Progenitor cell of endocrine pancreas (in vitro differentiated cells): ENCODE measurements around the gene KDM4B. TPM values are rescaled to one million over a fixed set of nuclear protein-coding genes. Genes with fewer than 3 reads are reported as not detected.

Experiments
- DNase-seq: peaks from one replicate; pipeline ENCODE4 v3.0.0; 2021; ENCODE audit warnings: low spot score; ENCODE audit not compliant: unreplicated experiment
- H3K27ac Mint-ChIP-seq: 2 replicates; pipeline ENCODE4 v1.8.0; 2021; ENCODE audit warnings: mild to moderate bottlenecking, moderate library complexity, mixed read lengths
- H3K27me3 Mint-ChIP-seq: 2 replicates; pipeline ENCODE4 v1.8.0; 2021; ENCODE audit warnings: mixed read lengths
- H3K36me3 Mint-ChIP-seq: 2 replicates; pipeline ENCODE4 v1.8.0; 2022; ENCODE audit warnings: mixed read lengths; ENCODE audit not compliant: insufficient read depth
- H3K4me1 Mint-ChIP-seq: 2 replicates; pipeline ENCODE4 v1.8.0; 2021; ENCODE audit warnings: low read depth, mixed read lengths
- H3K4me3 Mint-ChIP-seq: 2 replicates; pipeline ENCODE4 v1.8.0; 2021; ENCODE audit warnings: low read depth, mild to moderate bottlenecking, moderate library complexity, mixed read lengths
- H3K9me3 Mint-ChIP-seq: 2 replicates; pipeline ENCODE4 v1.8.0; 2021; ENCODE audit warnings: low read depth, mixed read lengths
- CTCF ChIP-seq: fragments of 200-600 bp; sonication (generic); IDR thresholded peaks from one replicate; pipeline ENCODE4 v1.5.0; 2021; ENCODE audit warnings: antibody characterized with exemption, mild to moderate bottlenecking; ENCODE audit not compliant: unreplicated experiment
- total RNA-seq: library from RNA; stranded (reverse); gene quantifications from 2 replicates; pipeline ENCODE4 v1.2.1, GENCODE V29; 2021

KDM4B gene
- total RNA-seq, 1 donor from 2014 or later: 59.6 TPM

- TF ChIP-seq CTCF: no peak
- Mint-ChIP-seq H3K9me3 (no peaks in the 10 kb centered on the region), H3K4me1 (peaks cover 14% of the 10 kb centered on the region), H3K36me3 (peaks cover 4% of the 10 kb centered on the region), H3K27me3 (no peaks in the 10 kb centered on the region), H3K4me3 (no peak overlapping the region), H3K27ac (no peak overlapping the region)
- no peak for DNase-seq
Measured at GRCh38 chr19:5048727-5049553, 80.0 kb downstream of the KDM4B start.

- no peak overlapping the region for H3K4me3 Mint-ChIP-seq
- H3K4me1 Mint-ChIP-seq: peaks cover 14% of the 10 kb centered on the region
- no peak for DNase-seq
- TF ChIP-seq CTCF: no peak
- no peaks in the 10 kb centered on the region for H3K27me3 Mint-ChIP-seq
- H3K9me3 Mint-ChIP-seq: no peaks in the 10 kb centered on the region
- H3K36me3 Mint-ChIP-seq: peaks cover 5% of the 10 kb centered on the region
- H3K27ac Mint-ChIP-seq: no peak overlapping the region
Measured at GRCh38 chr19:5049561-5049960, 80.6 kb downstream of the KDM4B start.

GRCh38 chr19:5050067-5050656 is 81.2 kb downstream of the KDM4B start:
- peaks cover 5% of the 10 kb centered on the region for H3K36me3 Mint-ChIP-seq
- TF ChIP-seq CTCF: no peak
- H3K27me3 Mint-ChIP-seq: no peaks in the 10 kb centered on the region
- no peaks in the 10 kb centered on the region for H3K9me3 Mint-ChIP-seq
- peak overlapping the region; percentile 22 for H3K27ac Mint-ChIP-seq
- H3K4me3 Mint-ChIP-seq: no peak overlapping the region
- no peak for DNase-seq
- peaks cover 14% of the 10 kb centered on the region for H3K4me1 Mint-ChIP-seq

- H3K27ac Mint-ChIP-seq: no peak overlapping the region
- DNase-seq: no peak
- H3K36me3 Mint-ChIP-seq: peaks cover 3% of the 10 kb centered on the region
- H3K4me1 Mint-ChIP-seq: peaks cover 11% of the 10 kb centered on the region
- H3K4me3 Mint-ChIP-seq: no peak overlapping the region
- no peaks in the 10 kb centered on the region for H3K27me3 Mint-ChIP-seq
- TF ChIP-seq CTCF: no peak
- no peaks in the 10 kb centered on the region for H3K9me3 Mint-ChIP-seq
Measured at GRCh38 chr19:5050905-5051304, 82.0 kb downstream of the KDM4B start.

- TF ChIP-seq CTCF: no peak
- H3K4me3 Mint-ChIP-seq: no peak overlapping the region
Measured at GRCh38 chr19:5051619-5052018, 82.7 kb downstream of the KDM4B start.

More at GRCh38 chr19:5051619-5052018, 82.7 kb downstream of the KDM4B start:
- Mint-ChIP-seq H3K27ac (no peak overlapping the region), H3K36me3 (peaks cover 3% of the 10 kb centered on the region), H3K4me1 (peaks cover 4% of the 10 kb centered on the region), H3K27me3 (no peaks in the 10 kb centered on the region), H3K9me3 (no peaks in the 10 kb centered on the region)
- DNase-seq: no peak
